NCI-H2196 treated with DMSO at 0.1 percent for 48 hours (cell line): ENCODE results near the gene UBN2.
"Not testable (repeated sequence)": the region's sequence is repeated elsewhere in the genome, so short reads cannot be mapped to it uniquely, and the experiment has no call there.

Experiments used
- DNase-seq: peaks from one replicate; lab custom pipeline; 2025; ENCODE audit not compliant: unreplicated experiment; lab: John Stamatoyannopoulos, UW

UBN2 gene

GRCh38 chr7:139230774-139231512, at the start of gene UBN2:
UBN2 (plus strand) TSS chr7:139231237; CDS start chr7:139231485, 248 bp downstream.
- DNase-seq: peak; percentile 88

DNA sequence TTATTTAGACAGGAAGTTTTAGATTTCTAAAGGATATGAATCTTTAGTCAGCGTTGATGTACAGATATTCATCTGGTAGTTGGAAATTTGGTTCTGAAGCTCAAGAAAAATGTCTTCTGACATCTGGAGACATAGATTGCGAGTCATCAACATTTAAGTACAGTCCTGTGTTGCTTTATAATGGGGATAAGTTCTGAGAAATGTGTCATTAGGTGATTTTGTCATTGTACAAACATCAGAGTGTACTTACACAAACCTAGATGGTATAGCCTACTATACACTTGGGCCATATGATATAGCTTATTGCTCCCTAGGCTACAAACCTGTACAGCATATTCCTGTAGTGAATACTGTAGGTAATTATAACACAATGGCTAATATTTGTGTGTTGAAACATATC, 49.6 kb upstream of the UBN2 start:
- no peak for DNase-seq

DNA sequence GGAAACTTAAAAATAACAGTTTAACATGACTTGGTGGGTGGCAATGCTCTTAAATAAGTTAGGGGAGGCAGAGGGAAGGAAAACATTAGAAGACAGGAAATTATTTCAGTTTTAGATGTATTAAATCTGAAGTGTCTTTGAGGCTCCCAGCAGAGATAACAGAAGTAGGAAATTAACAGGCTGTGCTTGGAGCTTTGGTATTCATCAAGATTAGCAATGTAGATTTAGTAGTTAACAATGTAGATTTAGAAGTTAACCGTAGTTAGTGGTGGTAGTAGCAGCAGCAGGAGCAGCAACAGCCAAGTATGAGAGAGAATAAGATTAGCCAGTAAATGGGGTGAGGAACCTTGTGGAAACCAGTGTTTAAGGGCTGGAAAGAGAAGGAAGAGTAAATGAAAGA, 48.7 kb upstream of the UBN2 start:
- DNase-seq: no peak

DNA sequence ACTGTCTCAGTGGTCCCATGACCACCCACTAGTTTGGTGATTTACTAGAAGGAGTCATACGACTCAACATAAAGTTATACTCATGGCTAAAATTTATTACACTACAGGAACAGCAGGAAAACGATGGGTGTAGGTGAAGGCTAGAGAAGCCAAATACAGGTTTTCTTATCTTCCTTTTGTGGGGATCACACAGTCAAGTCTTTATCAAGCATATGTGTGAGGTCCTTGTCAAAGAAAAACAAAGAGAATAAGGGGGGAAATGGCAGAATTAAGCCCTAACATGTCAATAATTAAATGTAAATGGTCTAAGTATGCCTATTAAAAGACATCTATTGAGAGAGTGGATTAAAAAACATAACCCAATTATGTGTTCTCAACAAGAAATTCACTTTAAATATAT, 47.8 kb upstream of the UBN2 start:
- no peak for DNase-seq

GRCh38 chr7:139183878-139184338, 47.1 kb upstream of the UBN2 start:
- DNase-seq: no peak

DNA sequence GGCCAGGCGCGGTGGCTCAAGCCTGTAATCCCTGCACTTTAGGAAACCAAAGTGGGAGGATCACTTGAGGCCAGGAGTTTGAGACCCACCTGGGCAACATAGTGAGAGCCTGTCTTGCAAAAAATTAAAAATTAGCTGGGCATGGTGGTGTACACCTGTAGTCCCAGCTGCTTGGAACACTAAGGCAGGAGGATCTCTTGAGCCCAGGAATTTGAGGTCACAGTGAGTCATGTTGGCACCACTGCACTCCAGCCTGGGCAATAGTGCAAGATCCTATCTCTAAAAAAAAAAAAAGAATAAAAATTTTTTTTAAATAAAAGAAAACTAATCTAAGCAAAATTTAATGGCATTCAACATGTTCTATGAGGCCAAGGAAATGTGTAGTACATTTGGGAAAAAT, 44.9 kb upstream of the UBN2 start:
- no peak for DNase-seq

DNA sequence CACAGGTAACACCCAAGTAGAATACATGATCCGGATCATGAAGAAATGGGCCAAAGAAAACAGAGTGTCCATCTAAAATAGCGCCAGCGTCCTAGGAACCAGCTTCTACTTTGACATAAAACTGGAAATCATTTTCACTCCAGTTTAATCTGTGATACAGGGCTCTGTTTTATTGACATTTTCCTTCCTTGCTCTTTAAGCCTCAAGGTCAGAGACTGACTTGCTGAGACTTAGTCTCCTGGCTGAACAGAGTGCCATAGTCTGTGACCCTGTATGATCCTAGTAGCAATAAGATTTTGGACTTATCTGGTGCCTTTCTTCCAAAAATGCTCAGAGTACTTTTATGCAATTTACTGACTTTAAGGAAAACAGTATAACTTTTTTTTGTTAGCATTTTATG, 41.7 kb upstream of the UBN2 start:
- DNase-seq: no peak

GRCh38 chr7:139192014-139192706, 38.9 kb upstream of the UBN2 start:
- no peak for DNase-seq

DNA sequence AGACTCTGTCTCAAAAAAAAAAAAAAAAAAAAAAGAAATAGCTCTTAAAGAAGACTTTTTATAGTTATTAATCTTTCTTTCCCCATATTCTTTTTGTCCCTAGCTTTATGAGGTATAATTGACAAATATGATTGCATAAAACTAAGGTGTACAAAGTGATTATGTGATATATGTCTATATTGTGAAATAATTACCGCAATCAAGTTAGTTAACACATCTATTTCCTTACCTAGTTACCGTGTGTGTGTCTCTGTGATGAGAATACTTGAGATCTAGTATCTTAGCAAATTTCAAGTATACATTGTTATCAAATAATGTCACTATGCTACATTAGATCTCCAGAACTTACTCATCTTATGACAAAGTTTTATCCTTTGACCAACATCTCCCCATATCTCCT, 30.7 kb upstream of the UBN2 start:
- DNase-seq: no peak

DNA sequence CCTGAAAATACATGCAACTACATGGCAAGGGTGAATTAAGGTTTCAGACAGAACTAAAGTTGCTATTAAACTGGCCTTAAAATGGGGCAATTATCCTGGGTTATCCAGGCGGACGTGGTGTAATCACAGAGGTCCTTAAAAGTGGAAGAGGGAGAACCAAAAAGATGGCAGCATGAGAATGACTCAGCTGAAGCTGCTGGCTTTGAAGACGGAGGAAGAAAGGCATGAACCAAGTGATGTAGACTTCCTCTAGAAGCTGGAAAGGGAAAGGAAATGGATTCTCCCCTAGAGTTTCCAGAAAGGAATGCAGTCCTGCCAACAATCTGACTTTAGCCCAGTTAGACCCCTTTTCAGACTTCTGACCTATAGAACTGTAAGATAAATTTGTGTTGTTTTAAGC, 27.0 kb upstream of the UBN2 start:
- no peak for DNase-seq

DNA sequence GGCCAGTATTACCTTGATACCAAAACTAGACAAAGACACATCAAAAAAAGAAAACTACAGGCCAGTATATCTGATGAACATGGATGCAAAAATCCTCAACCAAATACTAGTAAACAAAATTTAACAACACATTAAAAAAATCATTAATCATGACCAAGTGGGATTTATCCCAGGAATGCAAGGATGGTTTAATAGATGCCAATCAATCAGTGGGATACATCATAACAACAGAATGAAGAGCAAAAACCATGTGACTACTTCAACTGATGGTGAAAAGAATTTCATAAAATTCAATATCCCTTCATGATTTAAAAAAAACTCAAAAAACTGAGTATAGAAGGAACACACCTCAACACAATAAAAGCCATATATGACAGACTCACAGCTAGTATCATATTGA, 25.2 kb upstream of the UBN2 start:
- no peak for DNase-seq

DNA sequence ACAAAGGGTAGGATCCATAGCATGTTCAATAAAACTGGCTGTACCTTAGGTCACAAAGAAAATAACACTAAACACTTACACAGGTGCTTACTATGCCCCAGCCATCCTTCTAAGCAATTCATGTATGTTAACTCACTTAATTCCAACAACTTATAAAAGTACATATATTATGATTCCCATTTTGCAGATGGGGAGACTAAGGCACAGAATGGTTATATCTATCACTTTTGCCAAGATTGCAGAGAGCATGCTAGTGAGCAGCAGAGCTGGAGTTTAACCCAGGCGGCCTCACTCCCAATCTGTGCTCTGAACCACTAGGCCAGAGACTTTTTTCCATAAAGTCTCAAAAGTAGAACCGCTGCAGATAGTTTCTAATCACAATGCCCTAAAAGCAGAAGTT, 18.9 kb upstream of the UBN2 start:
- no peak for DNase-seq

DNA sequence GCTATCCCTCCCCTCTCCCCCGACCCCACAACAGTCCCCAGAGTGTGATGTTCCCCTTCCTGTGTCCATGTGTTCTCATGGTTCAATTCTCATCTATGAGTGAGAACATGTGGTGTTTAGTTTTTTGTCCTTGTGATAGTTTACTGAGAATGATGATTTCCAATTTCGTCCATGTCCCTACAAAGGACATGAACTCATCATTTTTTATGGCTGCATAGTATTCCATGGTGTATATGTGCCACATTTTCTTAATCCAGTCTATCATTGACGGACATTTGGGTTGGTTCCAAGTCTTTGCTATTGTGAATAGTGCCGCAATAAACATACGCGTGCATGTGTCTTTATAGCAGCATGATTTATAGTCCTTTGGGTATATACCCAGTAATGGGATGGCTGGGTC, 17.5 kb upstream of the UBN2 start:
- DNase-seq: not testable (repeated sequence)

GRCh38 chr7:139218173-139218572, 12.9 kb upstream of the UBN2 start:
- no peak for DNase-seq

- DNase-seq: no peak
Measured at GRCh38 chr7:139224219-139224618, 6.8 kb upstream of the UBN2 start.

GRCh38 chr7:139224836-139225235, 6.2 kb upstream of the UBN2 start:
- DNase-seq: not testable (repeated sequence)

GRCh38 chr7:139225286-139226157, 5.5 kb upstream of the UBN2 start:
- not testable (repeated sequence) for DNase-seq

DNA sequence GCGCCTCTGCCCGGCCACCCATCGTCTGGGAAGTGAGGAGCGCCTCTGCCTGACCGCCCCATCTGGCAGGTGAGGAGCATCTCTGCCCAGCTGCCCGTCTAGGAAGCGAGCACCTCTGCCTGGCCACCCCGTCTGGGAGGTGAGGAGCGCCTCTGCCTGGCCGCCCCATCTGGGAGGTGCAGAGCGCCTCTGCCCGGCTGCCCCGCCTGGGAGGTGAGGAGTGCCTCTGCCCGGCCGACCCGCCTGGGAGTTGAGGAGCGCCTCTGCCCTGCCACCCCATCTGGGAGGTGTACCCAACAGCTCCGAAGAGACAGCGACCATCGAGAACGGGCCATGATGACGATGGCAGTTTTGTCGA, 4.9 kb upstream of the UBN2 start:
- DNase-seq: not testable (repeated sequence)

DNA sequence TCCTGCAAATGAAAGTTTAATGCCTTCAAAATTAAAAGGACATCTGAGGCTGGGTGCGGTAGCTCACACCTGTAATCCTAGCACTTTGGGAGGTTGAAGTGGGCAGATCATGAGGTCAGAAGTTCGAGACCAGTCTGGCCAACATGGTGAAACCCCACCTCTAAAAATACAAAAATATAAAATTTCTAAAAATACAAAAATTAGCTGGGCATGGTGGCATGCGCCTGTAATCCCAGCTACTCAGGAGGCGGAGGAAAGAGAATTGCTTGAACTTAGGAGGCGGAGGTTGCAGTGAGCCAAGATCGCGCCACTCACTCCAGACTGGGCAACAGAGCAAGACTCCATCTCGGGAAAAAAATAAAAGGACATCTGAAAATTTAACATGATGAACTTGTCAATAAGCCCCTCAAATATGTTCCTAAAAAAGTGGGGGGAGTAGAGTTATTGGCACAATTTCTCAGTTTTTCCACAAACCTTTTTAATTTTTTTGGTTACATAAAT, 4.0 kb upstream of the UBN2 start:
- not testable (repeated sequence) for DNase-seq

DNA sequence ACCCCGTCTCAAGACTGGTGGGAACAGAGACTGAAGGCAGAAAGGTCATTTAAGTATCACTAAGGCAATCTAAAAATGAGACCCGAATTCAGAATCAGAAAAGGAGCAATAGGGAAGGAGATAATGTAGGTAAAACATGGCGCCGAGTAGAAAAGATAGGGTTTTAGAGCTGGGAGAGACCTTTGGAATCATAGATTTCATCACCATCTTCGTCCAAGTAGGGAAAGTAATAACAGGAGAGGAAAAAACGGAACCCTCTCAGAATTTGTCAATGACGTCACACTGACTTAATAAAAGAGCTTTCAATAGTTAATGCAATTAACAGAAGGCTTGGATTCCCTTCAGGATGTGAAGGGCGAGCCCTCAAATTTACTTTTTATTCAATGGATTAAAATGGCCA, 1.0 kb upstream of the UBN2 start:
- no peak for DNase-seq

DNA sequence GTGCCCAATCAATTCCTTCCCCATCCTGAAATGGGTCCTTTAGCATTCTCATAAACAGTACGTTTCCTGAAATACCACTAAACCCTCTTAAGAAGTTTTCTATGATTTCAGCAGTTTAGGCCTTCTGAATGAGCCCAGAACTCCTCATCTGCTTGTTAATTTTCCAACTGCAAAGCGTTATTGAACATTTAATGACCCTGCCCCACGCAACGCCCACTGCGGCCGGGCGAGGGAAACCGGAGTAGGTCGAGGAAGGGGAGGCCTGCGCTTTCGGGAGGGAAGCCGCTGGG, 608 bp upstream of the UBN2 start:
- no peak for DNase-seq
